HG02623 (cell line): ENCODE measurements around the gene NHSL2.

Experiments used
- ATAC-seq: cut with Tn5 transposase; IDR thresholded peaks from one replicate; pipeline ENCODE4 v1.9.1; 2021; ENCODE audit warnings: moderate library complexity; ENCODE audit not compliant: unreplicated experiment

Gene NHSL2

GRCh38 chrX:72060921-72061490, 150.4 kb downstream of the NHSL2 start:
- ATAC-seq = no peak

GRCh38 chrX:72062916-72063315, 152.3 kb downstream of the NHSL2 start:
- no peak for ATAC-seq

GRCh38 chrX:72069350-72070160, 158.9 kb downstream of the NHSL2 start:
- ATAC-seq = no peak

GRCh38 chrX:72071213-72071612, 160.6 kb downstream of the NHSL2 start:
- no peak for ATAC-seq

- no peak for ATAC-seq
These were observed 163.0 kb downstream of the NHSL2 start for GRCh38 chrX:72073633-72074032.

GRCh38 chrX:72078411-72078810, 167.8 kb downstream of the NHSL2 start:
- no peak for ATAC-seq

GRCh38 chrX:72079607-72080006, 169.0 kb downstream of the NHSL2 start:
- ATAC-seq = no peak

GRCh38 chrX:72080150-72080549, 169.5 kb downstream of the NHSL2 start:
- ATAC-seq = no peak

- no peak for ATAC-seq
These were observed 170.2 kb downstream of the NHSL2 start for GRCh38 chrX:72080800-72081199.

- ATAC-seq = no peak
These were observed 171.1 kb downstream of the NHSL2 start for GRCh38 chrX:72081605-72082320.

GRCh38 chrX:72083291-72083690, 172.6 kb downstream of the NHSL2 start:
- no peak for ATAC-seq

GRCh38 chrX:72084114-72084513, 173.5 kb downstream of the NHSL2 start:
- no peak for ATAC-seq

- no peak for ATAC-seq
These were observed 176.3 kb downstream of the NHSL2 start for GRCh38 chrX:72086995-72087394.

- ATAC-seq = no peak
These were observed 178.1 kb downstream of the NHSL2 start for GRCh38 chrX:72088761-72089160.

GRCh38 chrX:72089254-72089653, 178.6 kb downstream of the NHSL2 start:
- no peak for ATAC-seq

- ATAC-seq = peak; percentile 78
These were observed 184.2 kb downstream of the NHSL2 start for GRCh38 chrX:72094894-72095293.

GRCh38 chrX:72095370-72095769, 184.7 kb downstream of the NHSL2 start:
- ATAC-seq = no peak

- ATAC-seq = no peak
These were observed 186.5 kb downstream of the NHSL2 start for GRCh38 chrX:72097098-72097497.

- ATAC-seq = no peak
These were observed 189.6 kb downstream of the NHSL2 start for GRCh38 chrX:72100051-72100755.

GRCh38 chrX:72100824-72101351, 190.2 kb downstream of the NHSL2 start:
- ATAC-seq = peak; percentile 76

GRCh38 chrX:72101597-72102037, 191.0 kb downstream of the NHSL2 start:
- no peak for ATAC-seq
